ENCODE data around the gene MRPS34.
A peak's percentile ranks its signal among the peaks of the same experiment; 100 is the strongest.

The MRPS34 gene

GRCh38 chr16:1781254-1781653 is 8.3 kb upstream of the MRPS34 start:
- DNase-seq (ENCODE audit: low read depth): no peak

- no peak for DNase-seq (ENCODE audit: low read depth)
Measured at GRCh38 chr16:1780677-1781072, 7.7 kb upstream of the MRPS34 start.

GRCh38 chr16:1779741-1780676 is 7.1 kb upstream of the MRPS34 start:
- no peak for DNase-seq (ENCODE audit: low read depth)

GRCh38 chr16:1779234-1779701 is 6.3 kb upstream of the MRPS34 start:
- DNase-seq (ENCODE audit: low read depth): no peak

- no peak for DNase-seq (ENCODE audit: low read depth)
Measured at GRCh38 chr16:1778200-1779179, 5.6 kb upstream of the MRPS34 start.

GRCh38 chr16:1777375-1778199 is 4.7 kb upstream of the MRPS34 start:
- no peak for DNase-seq (ENCODE audit: low read depth)

- no peak for DNase-seq (ENCODE audit: low read depth)
Measured at GRCh38 chr16:1776991-1777374, 4.0 kb upstream of the MRPS34 start.

- no peak for DNase-seq (ENCODE audit: low read depth)
Measured at GRCh38 chr16:1776672-1776955, 3.7 kb upstream of the MRPS34 start.

GRCh38 chr16:1775846-1776671 is 3.1 kb upstream of the MRPS34 start:
- DNase-seq (ENCODE audit: low read depth): no peak

GRCh38 chr16:1775006-1775845 is 2.3 kb upstream of the MRPS34 start:
- DNase-seq (ENCODE audit: low read depth): no peak

- DNase-seq (ENCODE audit: low read depth): no peak
Measured at GRCh38 chr16:1774448-1774780, 1.5 kb upstream of the MRPS34 start.

- DNase-seq (ENCODE audit: low read depth): no peak
Measured at GRCh38 chr16:1773703-1774447, 941 bp upstream of the MRPS34 start.

GRCh38 chr16:1772362-1772907 is 499 bp downstream of the MRPS34 start, which contains the start of gene EME2:
Gene EME2, plus strand, starts transcription at chr16:1772810. Its CDS starts 418 bp downstream, at chr16:1773228.
- DNase-seq (ENCODE audit: low read depth): no peak

GRCh38 chr16:1771864-1772361 is 1.0 kb downstream of the MRPS34 start:
- DNase-seq (ENCODE audit: low read depth): no peak

GRCh38 chr16:1771188-1771863 is 1.6 kb downstream of the MRPS34 start, which contains the start of gene NME3:
Gene NME3, minus strand, starts transcription at chr16:1771543. Its CDS starts 9 bp downstream, at chr16:1771534.
- peak; percentile 52 for DNase-seq (ENCODE audit: low read depth)

- no peak for DNase-seq (ENCODE audit: low read depth)
Measured at GRCh38 chr16:1770328-1771187, 2.4 kb downstream of the MRPS34 start.

Measured in stimulated activated CD8-positive, alpha-beta memory T cell treated with anti-CD3 and anti-CD28 coated beads, Interleukin-12 subunit alpha, Interleukin-12 subunit beta, amount 100 ng/mL, for 1 hour (primary cell).